IPS DF 6.9 (cell line): ENCODE measurements around the gene MALSU1.

Experiments used
- DNase-seq: peaks from one replicate; pipeline ENCODE4 v3.0.0-alpha.2; 2013; ENCODE audit warnings: low read depth, low spot score
- H3K27ac ChIP-seq: one replicate; pipeline ENCODE4 v1.5.1; 2013; ENCODE audit warnings: low read length, control low read depth
- H3K27me3 ChIP-seq: 2 replicates; pipeline ENCODE4 v1.6.1; 2013; ENCODE audit warnings: mild to moderate bottlenecking, low read length; ENCODE audit not compliant: control insufficient read depth, insufficient read depth
- H3K36me3 ChIP-seq: 2 replicates; pipeline ENCODE4 v1.6.1; 2013; ENCODE audit warnings: low read length; ENCODE audit not compliant: control insufficient read depth, insufficient read depth
- H3K4me1 ChIP-seq: 2 replicates; pipeline ENCODE4 v1.6.1; 2013; ENCODE audit warnings: low read length; ENCODE audit not compliant: control insufficient read depth, insufficient read depth
- H3K4me3 ChIP-seq: 2 replicates; pipeline ENCODE4 v1.5.1; 2013; ENCODE audit warnings: mild to moderate bottlenecking, low read length
- H3K9me3 ChIP-seq: 2 replicates; pipeline ENCODE4 v1.6.1; 2013; ENCODE audit warnings: low read length, inconsistent platforms; ENCODE audit not compliant: control insufficient read depth, insufficient read depth
- WGBS: extraction: QIAGEN DNeasy Blood & Tissue Kit; methylation state at CpG from one replicate; pipeline ENCODE4 v1.1.7; 2013; ENCODE audit warnings: mixed read lengths, missing lambda C conversion rate; ENCODE audit not compliant: insufficient read length, insufficient coverage; 5-methylcytosine and 5-hydroxymethylcytosine counted together

MALSU1 gene

GRCh38 chr7:23345601-23346000 is 46.5 kb downstream of the MALSU1 start:
- Histone ChIP-seq H3K36me3 (peaks cover 10% of the 10 kb centered on the region; the same call in 1 of the 2 replicates), H3K9me3 (no peaks in the 10 kb centered on the region), H3K4me1 (no peaks in the 10 kb centered on the region), H3K4me3 (no peak overlapping the region), H3K27ac (no peak overlapping the region), H3K27me3 (no peaks in the 10 kb centered on the region)
- WGBS, result no CpG with 5 or more reads among the region's 6 CpGs
- DNase-seq, result no peak

DNA sequence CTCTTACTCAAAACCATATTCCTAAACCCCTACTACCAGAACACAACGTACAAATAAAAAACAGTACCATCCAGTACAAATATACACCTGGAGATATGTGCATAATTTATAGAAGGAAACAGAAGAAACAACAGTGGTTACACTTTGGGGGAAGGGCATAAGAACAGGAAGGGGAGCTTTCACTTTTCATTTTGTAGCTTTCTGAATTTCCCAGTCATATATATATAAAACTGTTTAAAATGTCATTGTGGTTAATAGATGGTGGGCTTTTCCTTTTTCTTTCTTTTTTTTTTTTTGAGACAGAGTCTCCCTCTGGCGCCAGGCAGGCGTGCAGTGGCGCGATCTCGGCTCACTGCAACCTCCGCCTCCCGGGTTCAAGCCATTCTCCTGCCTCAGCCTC is 47.2 kb downstream of the MALSU1 start:
- H3K9me3 ChIP-seq, result no peaks in the 10 kb centered on the region
- no peaks in the 10 kb centered on the region for H3K4me1 ChIP-seq
- H3K27ac ChIP-seq, result no peak overlapping the region
- no peaks in the 10 kb centered on the region for H3K27me3 ChIP-seq
- WGBS, result 100% methylated on average over 1 of the region's 8 CpGs
- peaks cover 13% of the 10 kb centered on the region; the same call in 1 of the 2 replicates for H3K36me3 ChIP-seq
- DNase-seq, result no peak
- H3K4me3 ChIP-seq, result no peak overlapping the region

DNA sequence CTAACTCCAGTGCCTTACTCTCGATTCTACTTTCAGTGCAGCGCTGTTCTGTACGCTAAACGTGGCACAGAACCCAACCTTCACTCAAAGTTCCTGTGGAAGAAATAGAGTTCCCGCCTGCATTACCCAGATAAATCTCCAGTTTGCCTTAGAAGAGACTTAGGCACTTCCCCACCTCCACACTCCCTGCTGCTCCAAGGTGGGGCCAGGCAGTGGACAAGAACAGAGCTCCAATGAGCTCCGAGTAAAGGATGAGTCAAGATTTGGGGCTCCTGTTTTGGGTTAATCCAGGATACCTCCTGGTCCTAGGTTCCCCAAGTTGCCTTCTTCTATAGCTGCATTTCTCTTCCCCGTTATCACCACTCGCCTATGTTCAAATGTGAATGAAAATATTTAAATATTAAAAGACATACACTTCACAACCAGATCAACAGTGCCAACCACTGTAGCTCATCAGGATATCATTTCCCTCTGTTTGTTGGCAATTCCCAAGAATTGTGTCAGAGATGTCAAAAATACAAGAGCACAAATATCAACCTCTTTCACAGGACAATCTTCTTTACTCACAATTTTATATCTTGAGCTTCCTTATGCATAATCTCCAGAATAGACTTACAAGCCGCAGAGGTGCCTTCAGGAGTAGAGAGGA is 48.0 kb downstream of the MALSU1 start:
- H3K4me3 ChIP-seq, result no peak overlapping the region
- H3K4me1 ChIP-seq, result no peaks in the 10 kb centered on the region
- H3K36me3 ChIP-seq, result peaks cover 13% of the 10 kb centered on the region; the same call in 1 of the 2 replicates
- no CpG with 5 or more reads among the region's 9 CpGs for WGBS
- no peaks in the 10 kb centered on the region for H3K27me3 ChIP-seq
- no peak for DNase-seq
- no peak overlapping the region for H3K27ac ChIP-seq
- no peaks in the 10 kb centered on the region for H3K9me3 ChIP-seq

DNA sequence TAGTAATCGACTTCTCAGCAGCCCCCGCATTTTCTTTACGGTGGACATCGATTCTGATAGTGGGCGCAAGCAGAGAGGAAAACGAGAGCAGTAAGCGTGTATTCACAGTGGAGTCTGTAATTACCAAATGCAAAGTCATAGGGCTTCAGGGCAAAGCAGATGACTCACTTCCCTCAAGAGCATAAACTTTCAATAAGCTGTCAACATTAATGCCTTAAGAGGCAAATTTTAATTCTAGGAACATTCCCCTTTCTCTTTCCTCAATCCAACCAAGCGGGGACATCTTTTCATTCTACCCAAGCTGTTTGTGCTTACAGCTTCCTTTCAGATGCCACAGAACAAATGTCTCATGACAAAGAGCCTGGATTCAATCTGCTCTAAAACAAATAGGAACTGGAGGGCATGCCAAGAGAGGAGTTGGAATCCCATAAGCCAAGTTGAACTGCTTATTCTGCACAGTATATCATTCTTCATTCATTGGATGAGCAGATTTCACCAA is 48.6 kb downstream of the MALSU1 start:
- H3K9me3 ChIP-seq, result no peaks in the 10 kb centered on the region
- DNase-seq, result no peak
- no peaks in the 10 kb centered on the region for H3K4me1 ChIP-seq
- H3K27me3 ChIP-seq, result no peaks in the 10 kb centered on the region
- H3K4me3 ChIP-seq, result no peak overlapping the region
- WGBS, result no CpG with 5 or more reads among the region's 8 CpGs
- H3K27ac ChIP-seq, result no peak overlapping the region
- H3K36me3 ChIP-seq, result peaks cover 13% of the 10 kb centered on the region; the same call in 1 of the 2 replicates

GRCh38 chr7:23349484-23350157 is 50.5 kb downstream of the MALSU1 start:
- DNase-seq, result no peak
- Histone ChIP-seq H3K4me1 (no peaks in the 10 kb centered on the region), H3K4me3 (no peak overlapping the region), H3K36me3 (peaks cover 13% of the 10 kb centered on the region; the same call in 1 of the 2 replicates), H3K27ac (no peak overlapping the region), H3K9me3 (no peaks in the 10 kb centered on the region), H3K27me3 (no peaks in the 10 kb centered on the region)
- no CpG with 5 or more reads among the region's 7 CpGs for WGBS

DNA sequence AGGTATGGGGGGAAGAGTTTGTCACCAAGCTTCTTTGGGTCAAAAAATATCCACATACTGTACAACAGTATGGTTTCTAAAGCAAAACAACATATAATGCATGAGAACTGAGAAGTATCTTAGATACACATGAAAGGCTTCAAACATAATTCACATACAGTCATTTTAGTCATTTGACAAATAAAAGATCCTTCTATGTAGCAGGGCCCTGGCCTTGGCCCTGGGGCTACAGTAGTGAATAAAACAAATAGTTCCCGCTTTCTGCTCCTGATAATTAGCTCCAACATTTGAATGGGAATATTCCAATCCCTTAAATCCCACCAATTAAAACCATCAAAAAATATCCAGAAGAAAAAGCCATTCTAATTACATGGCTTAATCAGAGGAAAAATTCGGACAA is 51.3 kb downstream of the MALSU1 start:
- no CpG with 5 or more reads among the region's 2 CpGs for WGBS
- H3K27ac ChIP-seq, result no peak overlapping the region
- H3K9me3 ChIP-seq, result no peaks in the 10 kb centered on the region
- peaks cover 9% of the 10 kb centered on the region; the same call in 1 of the 2 replicates for H3K36me3 ChIP-seq
- no peaks in the 10 kb centered on the region for H3K27me3 ChIP-seq
- no peaks in the 10 kb centered on the region for H3K4me1 ChIP-seq
- no peak overlapping the region for H3K4me3 ChIP-seq
- no peak for DNase-seq

GRCh38 chr7:23353172-23353571 is 54.0 kb downstream of the MALSU1 start:
- H3K27ac ChIP-seq, result no peak overlapping the region

GRCh38 chr7:23356168-23356567 is 57.0 kb downstream of the MALSU1 start:
- WGBS, result no CpG with 5 or more reads among the region's 3 CpGs
- H3K4me1 ChIP-seq, result no peaks in the 10 kb centered on the region
- no peak overlapping the region for H3K27ac ChIP-seq
- H3K4me3 ChIP-seq, result no peak overlapping the region
- H3K9me3 ChIP-seq, result no peaks in the 10 kb centered on the region
- H3K36me3 ChIP-seq, result peaks cover under 1% of the 10 kb centered on the region; the same call in 1 of the 2 replicates
- H3K27me3 ChIP-seq, result no peaks in the 10 kb centered on the region
- DNase-seq, result no peak

More at GRCh38 chr7:23353172-23353571, 54.0 kb downstream of the MALSU1 start:
- Histone ChIP-seq H3K27me3 (no peaks in the 10 kb centered on the region), H3K4me3 (no peak overlapping the region), H3K4me1 (no peaks in the 10 kb centered on the region), H3K9me3 (no peaks in the 10 kb centered on the region), H3K36me3 (peaks cover 3% of the 10 kb centered on the region; the same call in 1 of the 2 replicates)
- no CpG with 5 or more reads among the region's 5 CpGs for WGBS
- no peak for DNase-seq

- Histone ChIP-seq H3K27ac (no peak overlapping the region), H3K36me3 (no peaks in the 10 kb centered on the region; the same call in 1 of the 2 replicates), H3K4me1 (no peaks in the 10 kb centered on the region), H3K27me3 (no peaks in the 10 kb centered on the region), H3K4me3 (no peak overlapping the region), H3K9me3 (no peaks in the 10 kb centered on the region)
- no peak for DNase-seq
- WGBS, result no CpG with 5 or more reads among the region's 3 CpGs
Measured at GRCh38 chr7:23356726-23357125, 57.6 kb downstream of the MALSU1 start.

DNA sequence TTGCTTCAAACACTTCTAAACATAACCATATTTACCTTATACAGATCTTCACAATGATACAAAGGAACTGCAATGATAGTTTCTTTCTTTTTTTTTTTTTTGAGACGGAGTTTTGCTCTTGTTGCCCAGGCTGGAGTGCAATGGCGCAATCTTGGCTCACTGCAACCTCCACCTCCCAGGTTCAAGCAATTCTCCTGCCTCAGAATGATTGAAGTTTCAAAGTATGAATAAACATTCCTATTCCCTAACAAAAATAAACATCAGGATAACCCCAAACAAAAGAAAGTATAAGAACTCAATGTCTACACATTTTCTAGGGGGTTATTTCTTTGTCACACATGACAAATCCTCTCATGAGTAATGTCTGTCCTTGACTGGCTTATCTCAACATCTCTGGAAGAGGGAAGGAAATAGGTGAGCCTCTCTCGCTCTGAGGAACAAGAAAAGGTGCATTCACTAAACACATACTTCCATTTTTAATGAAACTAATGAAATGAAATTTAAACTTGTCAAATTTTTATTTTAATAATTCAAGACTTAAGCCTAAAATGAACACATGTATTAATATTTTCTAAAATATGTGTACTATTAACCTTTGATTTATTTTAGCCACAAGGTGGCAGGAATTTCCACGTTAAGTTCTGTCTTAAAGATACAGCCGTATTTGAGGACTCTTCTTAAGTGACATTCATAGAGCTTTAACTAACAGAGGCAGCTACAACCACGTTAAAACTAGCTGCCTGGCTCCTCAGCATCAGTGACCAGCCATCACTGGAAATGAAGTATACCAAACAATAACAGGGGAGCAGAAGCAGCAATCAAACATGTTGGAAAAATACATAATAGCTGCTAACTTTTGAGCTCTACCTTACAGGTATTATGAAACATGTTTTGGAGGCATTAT is 58.3 kb downstream of the MALSU1 start:
- no CpG with 5 or more reads among the region's 6 CpGs for WGBS
- no peak for DNase-seq
- H3K4me3 ChIP-seq, result no peak overlapping the region
- no peaks in the 10 kb centered on the region for H3K4me1 ChIP-seq
- no peaks in the 10 kb centered on the region for H3K27me3 ChIP-seq
- H3K9me3 ChIP-seq, result no peaks in the 10 kb centered on the region
- no peak overlapping the region for H3K27ac ChIP-seq
- H3K36me3 ChIP-seq, result no peaks in the 10 kb centered on the region; the same call in 1 of the 2 replicates
